NCI-H146 treated with DMSO at 0.1 percent for 48 hours (cell line): ENCODE data around the gene NRTN.

ENCODE experiments used
- DNase-seq: peaks from one replicate; lab custom pipeline; 2025; ENCODE audit not compliant: unreplicated experiment; lab: John Stamatoyannopoulos, UW

The NRTN gene

GRCh38 chr19:5811117-5811516 is 6.2 kb downstream of the NRTN start:
- no peak for DNase-seq

- DNase-seq = no peak
Measured at GRCh38 chr19:5814123-5814851, 9.4 kb downstream of the NRTN start.

GRCh38 chr19:5814852-5815246 is 10.0 kb downstream of the NRTN start:
- no peak for DNase-seq

GRCh38 chr19:5817218-5817617 is 12.4 kb downstream of the NRTN start:
- no peak for DNase-seq

- DNase-seq = no peak
Measured at GRCh38 chr19:5818594-5818993, 13.7 kb downstream of the NRTN start.

GRCh38 chr19:5820785-5821184 is 15.9 kb downstream of the NRTN start:
- no peak for DNase-seq

GRCh38 chr19:5821521-5822180 is 16.8 kb downstream of the NRTN start:
- DNase-seq = no peak

GRCh38 chr19:5822181-5822844 is 17.4 kb downstream of the NRTN start:
- DNase-seq = no peak

- no peak for DNase-seq
Measured at GRCh38 chr19:5823579-5824281, 18.9 kb downstream of the NRTN start.

- no peak for DNase-seq
Measured at GRCh38 chr19:5824751-5825150, 19.9 kb downstream of the NRTN start.

- no peak for DNase-seq
Measured at GRCh38 chr19:5825178-5825577, 20.3 kb downstream of the NRTN start.

GRCh38 chr19:5826531-5827341 is 21.9 kb downstream of the NRTN start:
- DNase-seq = peak; percentile 82

- DNase-seq = no peak
Measured at GRCh38 chr19:5827342-5827890, 22.5 kb downstream of the NRTN start.

- DNase-seq = peak; percentile 74
Measured at GRCh38 chr19:5827891-5828660, 23.2 kb downstream of the NRTN start.

- DNase-seq = peak; percentile 37
Measured at GRCh38 chr19:5828661-5829566, 24.0 kb downstream of the NRTN start.

- no peak for DNase-seq
Measured at GRCh38 chr19:5829567-5830310, 24.9 kb downstream of the NRTN start.

GRCh38 chr19:5831159-5831558 is 26.3 kb downstream of the NRTN start:
- DNase-seq = no peak

- DNase-seq = no peak
Measured at GRCh38 chr19:5832061-5832460, 27.2 kb downstream of the NRTN start.
